Measurements from ENCODE around the gene PUS1.

PUS1 gene

GRCh38 chr12:131902332-131903241 lies 26.5 kb upstream of the PUS1 start:
- no peak for DNase-seq (ENCODE audit: extremely low read depth in 1 of 2, low read depth in 1 of 2)

GRCh38 chr12:131903270-131904255 lies 25.5 kb upstream of the PUS1 start:
- DNase-seq (ENCODE audit: extremely low read depth in 1 of 2, low read depth in 1 of 2), result no peak

- DNase-seq (ENCODE audit: extremely low read depth in 1 of 2, low read depth in 1 of 2), result no peak
These were observed 24.7 kb upstream of the PUS1 start for GRCh38 chr12:131904346-131904745.

GRCh38 chr12:131905081-131905629 lies 23.9 kb upstream of the PUS1 start:
- DNase-seq (ENCODE audit: extremely low read depth in 1 of 2, low read depth in 1 of 2), result no peak

- no peak for DNase-seq (ENCODE audit: extremely low read depth in 1 of 2, low read depth in 1 of 2)
These were observed 23.4 kb upstream of the PUS1 start for GRCh38 chr12:131905630-131906091.

- DNase-seq (ENCODE audit: extremely low read depth in 1 of 2, low read depth in 1 of 2), result no peak
These were observed 21.5 kb upstream of the PUS1 start for GRCh38 chr12:131907379-131908091.

- no peak for DNase-seq (ENCODE audit: extremely low read depth in 1 of 2, low read depth in 1 of 2)
These were observed 20.7 kb upstream of the PUS1 start for GRCh38 chr12:131908092-131909080.

- no peak for DNase-seq (ENCODE audit: extremely low read depth in 1 of 2, low read depth in 1 of 2)
These were observed 19.9 kb upstream of the PUS1 start for GRCh38 chr12:131909081-131909751.

- DNase-seq (ENCODE audit: extremely low read depth in 1 of 2, low read depth in 1 of 2), result no peak
These were observed 19.3 kb upstream of the PUS1 start for GRCh38 chr12:131909752-131910219.

- no peak for DNase-seq (ENCODE audit: extremely low read depth in 1 of 2, low read depth in 1 of 2)
These were observed 18.6 kb upstream of the PUS1 start for GRCh38 chr12:131910302-131911027.

GRCh38 chr12:131911028-131911650 lies 17.9 kb upstream of the PUS1 start:
- DNase-seq (ENCODE audit: extremely low read depth in 1 of 2, low read depth in 1 of 2), result no peak

- no peak for DNase-seq (ENCODE audit: extremely low read depth in 1 of 2, low read depth in 1 of 2)
These were observed 17.1 kb upstream of the PUS1 start for GRCh38 chr12:131911851-131912477.

GRCh38 chr12:131912518-131913274 lies 16.4 kb upstream of the PUS1 start:
- DNase-seq (ENCODE audit: extremely low read depth in 1 of 2, low read depth in 1 of 2), result no peak

- no peak for DNase-seq (ENCODE audit: extremely low read depth in 1 of 2, low read depth in 1 of 2)
These were observed 15.4 kb upstream of the PUS1 start for GRCh38 chr12:131913666-131914065.

GRCh38 chr12:131914179-131914702 lies 14.8 kb upstream of the PUS1 start:
- DNase-seq (ENCODE audit: extremely low read depth in 1 of 2, low read depth in 1 of 2), result no peak
